CD4-positive, alpha-beta T cell treated with Interleukin-17A for 1 hour (primary cell): ENCODE results near the gene TMED3.
"Not testable (repeated sequence)": the region's sequence is repeated elsewhere in the genome, so short reads cannot be mapped to it uniquely, and the experiment has no call there.

ENCODE experiments used
- DNase-seq: peaks from one replicate; pipeline ENCODE4 v3.0.0-alpha.2; 2020

Gene TMED3

GRCh38 chr15:79319973-79320372 lies 9.1 kb downstream of the TMED3 start:
- DNase-seq, result not testable (repeated sequence)

GRCh38 chr15:79321876-79322275 lies 11.0 kb downstream of the TMED3 start:
- no peak for DNase-seq

DNA sequence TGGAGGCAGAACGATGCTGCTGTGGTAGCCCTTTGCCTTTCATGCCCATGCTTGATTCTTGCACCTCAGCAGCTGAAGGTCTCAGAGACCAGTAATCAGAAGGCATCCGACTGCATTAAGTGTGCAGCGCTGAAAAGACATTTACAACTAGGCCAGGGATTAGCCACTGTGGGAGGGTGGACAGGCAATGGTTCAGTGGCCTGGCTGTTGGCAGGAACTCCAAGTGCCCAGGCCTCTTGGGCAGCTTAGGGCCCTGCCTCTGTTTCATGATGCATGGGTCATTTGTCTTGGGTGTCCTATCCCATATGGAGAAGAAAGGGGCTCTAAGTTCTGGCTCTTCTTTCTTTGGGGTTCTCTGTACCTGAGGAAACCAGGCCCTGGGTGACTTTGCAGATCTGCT lies 11.4 kb downstream of the TMED3 start:
- no peak for DNase-seq

- no peak for DNase-seq
Measured at GRCh38 chr15:79322945-79323344, 12.0 kb downstream of the TMED3 start.

DNA sequence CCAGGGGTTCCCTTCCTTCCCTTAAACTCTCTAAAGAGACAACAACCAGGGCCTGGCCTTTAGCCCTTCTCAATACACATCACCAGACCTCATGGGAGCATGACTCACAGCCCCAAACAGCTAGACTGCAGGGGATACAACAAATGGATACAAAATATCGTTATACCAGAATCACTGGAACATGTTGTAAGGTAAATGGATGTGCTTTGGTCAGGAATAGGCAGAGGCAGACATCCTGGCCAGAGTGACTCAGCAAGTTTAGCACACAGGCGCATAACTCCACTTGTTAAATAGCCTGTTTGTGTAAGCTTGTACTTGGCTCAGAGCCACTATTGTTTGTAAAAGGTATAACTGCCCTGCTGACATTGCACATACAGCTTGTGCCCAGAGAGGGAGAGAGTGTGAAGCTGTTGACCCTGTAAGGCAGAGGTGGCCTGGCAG lies 18.3 kb downstream of the TMED3 start:
- DNase-seq, result no peak

DNA sequence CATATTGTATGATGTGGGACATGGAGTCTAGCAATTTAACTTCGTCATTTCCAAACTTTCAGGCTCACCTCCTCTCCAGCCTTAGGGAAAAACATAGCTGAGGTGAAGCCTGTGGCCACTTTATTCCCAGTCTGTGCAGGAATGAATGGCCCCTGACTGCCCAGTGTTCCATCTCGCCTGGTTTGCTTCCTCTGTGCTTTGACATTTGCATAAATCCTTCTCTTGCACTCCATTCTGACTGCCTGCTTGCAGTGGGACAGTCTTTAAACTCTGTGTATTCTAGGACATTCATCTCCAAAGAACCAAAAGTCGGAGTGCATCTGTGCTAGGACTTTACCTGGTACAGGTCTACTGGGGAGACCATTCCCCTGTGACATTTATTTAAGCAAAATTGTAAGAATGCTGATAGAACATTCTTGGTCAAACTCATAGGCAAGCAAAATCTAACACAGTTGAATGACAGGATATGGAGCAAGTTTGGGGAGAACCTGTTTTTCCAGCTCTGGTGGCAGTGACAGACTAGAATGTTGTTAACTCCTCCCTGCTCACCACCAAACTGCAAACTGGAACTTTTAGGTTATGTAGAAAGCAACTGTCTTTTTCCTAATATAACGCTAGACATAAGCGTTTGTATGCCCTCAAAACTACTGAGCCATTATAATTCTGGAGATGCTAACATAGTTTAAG lies 22.1 kb downstream of the TMED3 start:
- no peak for DNase-seq

- DNase-seq, result no peak
Measured at GRCh38 chr15:79337591-79337990, 26.7 kb downstream of the TMED3 start.

- peak; percentile 23 for DNase-seq
Measured at GRCh38 chr15:79339588-79340314, 28.8 kb downstream of the TMED3 start.

DNA sequence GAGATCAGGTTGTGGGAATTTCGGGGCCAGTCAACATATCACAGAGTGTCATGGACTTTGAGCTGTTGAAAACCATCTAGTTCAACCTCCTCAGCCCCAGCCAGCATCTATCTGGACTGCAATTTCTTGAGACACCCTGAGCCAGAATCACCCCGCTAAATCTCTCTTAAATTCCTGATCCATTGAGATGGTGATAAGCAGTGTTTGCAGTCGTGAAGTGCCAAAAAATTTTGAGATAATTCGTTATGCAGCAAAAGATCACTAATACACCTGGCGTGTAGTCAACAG lies 29.3 kb downstream of the TMED3 start:
- no peak for DNase-seq

DNA sequence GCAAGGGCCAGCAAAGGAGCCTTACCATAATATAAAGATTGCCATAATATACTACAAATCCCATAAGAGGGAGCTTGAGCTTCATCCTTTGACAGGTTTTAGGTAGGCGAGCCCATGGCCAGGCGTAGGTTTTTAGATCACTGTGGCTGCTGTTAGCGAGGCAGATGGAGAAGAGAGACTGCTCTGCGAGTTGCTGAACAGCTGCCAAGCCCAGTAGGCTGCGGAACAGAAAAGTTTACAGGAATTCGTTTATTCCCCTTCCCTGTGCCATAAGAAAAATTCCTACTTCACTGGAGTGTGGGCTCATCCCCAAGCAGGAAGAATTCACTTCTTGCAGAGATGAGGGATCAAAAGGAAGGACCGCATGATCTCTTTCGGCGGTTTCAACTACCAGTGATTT lies 30.5 kb downstream of the TMED3 start:
- DNase-seq, result no peak

- DNase-seq, result no peak
Measured at GRCh38 chr15:79349525-79349924, 38.6 kb downstream of the TMED3 start.

DNA sequence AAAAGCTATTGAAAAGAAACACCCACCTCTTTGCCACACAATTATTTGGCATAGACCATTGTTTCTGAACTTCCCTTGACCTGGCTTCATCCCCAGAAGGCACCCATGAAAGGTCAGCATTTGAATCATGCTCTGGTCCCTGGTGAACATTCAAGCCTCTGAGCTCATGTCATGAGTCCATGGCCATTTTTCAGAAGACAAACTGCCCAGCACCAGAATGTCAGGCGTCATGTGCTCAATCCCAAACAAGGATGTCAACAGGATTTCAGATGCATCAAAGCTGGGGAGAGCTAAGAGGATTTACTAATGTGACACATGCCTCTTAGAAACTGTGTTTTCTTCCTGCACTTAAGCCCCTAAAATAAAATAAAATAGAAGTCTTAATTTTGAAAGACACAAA lies 41.3 kb downstream of the TMED3 start:
- DNase-seq, result no peak

GRCh38 chr15:79357566-79357965 lies 46.7 kb downstream of the TMED3 start:
- DNase-seq, result no peak

DNA sequence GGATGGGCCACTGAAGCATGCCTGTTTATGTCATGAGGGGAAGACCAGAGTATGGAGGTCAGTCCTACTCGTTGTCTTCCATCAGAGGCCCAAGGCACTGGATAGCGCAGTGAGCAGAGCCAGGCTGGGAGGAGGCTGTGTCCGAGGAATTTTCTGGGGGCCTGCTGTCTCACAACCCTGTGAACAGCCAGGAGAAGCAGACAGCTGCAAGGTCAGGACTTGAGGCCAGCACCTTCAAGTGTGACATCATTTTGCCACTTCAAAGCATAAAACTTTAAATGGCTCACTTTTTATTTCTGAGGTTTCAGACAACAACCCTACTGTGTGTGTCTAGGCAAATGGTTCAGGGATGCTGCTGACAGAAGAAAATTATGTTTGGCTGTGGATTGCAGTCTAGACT lies 47.2 kb downstream of the TMED3 start:
- no peak for DNase-seq

DNA sequence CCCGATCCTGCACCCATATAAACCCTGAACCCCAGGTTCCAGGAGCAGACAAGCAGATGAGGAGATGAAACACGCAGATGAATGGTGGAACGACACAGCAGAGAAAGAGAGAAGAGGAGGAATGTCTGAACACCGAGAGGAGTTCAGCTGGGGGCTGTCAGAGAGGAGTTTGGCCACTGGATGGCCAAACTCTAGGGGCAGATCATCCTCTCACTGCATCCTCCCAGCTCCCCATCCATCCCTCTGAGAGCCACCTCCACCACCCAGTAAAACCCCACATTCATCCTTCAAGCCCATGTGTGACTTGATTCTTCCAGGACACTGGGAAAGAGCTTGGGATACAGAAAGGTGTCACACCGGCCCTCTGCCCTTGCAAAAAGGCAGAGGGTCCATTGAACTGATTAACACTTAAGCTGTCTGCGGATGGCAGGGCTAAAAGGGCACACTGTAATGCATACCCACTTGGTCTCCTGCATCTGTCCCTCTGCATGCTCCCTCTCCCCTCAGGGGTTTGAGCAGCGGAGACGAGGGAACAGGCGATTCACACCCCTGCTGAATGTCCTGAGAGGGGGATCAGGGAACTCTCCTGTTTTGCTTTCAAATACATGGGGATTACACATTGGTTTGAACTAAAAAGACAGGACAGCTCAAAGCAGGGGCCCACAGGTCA lies 53.8 kb downstream of the TMED3 start:
- DNase-seq, result no peak

DNA sequence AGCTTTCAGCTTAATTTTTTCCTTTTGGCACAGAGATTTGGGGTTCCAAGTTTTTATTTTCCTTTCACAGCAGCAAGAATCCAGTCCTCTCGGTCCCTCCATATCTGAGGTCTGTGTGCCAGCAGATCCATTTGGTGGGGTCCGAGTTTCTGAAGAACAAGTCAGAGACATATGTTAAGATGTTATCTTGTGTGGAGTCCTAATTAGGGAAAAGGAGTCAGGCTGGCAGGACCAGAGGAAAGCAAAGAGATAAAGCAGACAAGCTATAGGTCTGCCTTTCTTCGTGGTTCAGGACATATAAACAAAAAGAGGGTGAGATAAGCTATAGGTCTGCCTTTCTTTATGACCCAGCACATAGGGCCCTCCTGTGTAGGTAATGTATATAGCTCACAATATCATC lies 54.9 kb downstream of the TMED3 start:
- no peak for DNase-seq

GRCh38 chr15:79366691-79367090 lies 55.8 kb downstream of the TMED3 start:
- DNase-seq, result no peak

DNA sequence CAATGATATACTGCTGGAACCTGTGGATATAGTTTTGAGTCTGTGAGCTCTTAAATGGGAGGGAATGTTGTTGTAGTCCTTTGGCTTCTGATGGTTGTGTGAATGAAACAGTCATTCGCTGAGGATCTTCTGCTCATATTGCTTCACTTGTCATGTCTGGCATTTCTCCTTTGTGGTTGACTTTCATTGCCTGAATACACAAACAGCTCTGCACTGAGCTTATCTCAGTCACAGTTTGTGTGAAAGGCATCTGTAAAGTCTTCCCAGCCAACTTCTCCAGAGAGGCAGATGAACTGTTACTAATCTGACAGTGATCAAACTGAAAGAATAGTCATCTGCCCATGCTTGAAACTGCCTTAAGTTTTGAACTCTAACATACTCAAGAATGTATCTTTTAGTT lies 59.8 kb downstream of the TMED3 start:
- DNase-seq, result no peak

GRCh38 chr15:79371591-79371990 lies 60.7 kb downstream of the TMED3 start:
- DNase-seq, result no peak

DNA sequence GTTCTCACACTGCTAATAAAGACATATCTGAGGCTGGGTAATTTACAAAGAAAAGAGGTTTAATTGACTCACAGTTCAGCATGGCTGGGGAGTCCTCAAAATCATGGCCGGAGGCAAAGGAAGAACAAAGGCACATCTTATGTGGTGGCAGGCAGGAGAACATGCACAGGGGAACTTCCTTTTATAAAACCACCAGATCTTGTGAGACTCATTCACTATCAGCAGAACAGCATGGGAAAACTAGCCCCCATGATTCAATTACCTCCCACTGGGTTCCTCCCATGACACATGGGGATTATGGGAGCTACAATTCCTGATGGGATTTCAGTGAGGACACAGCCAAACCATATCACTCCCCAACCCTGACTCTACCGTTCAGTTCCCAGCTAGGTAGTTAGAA lies 61.5 kb downstream of the TMED3 start:
- no peak for DNase-seq
